Right hindlimb (tissue), 1 donor: Measurements from ENCODE around the gene PAEP.

Source experiments
- DNase-seq: peaks from one replicate; pipeline ENCODE4 v3.0.0-alpha.2; 2018

Gene PAEP

DNA sequence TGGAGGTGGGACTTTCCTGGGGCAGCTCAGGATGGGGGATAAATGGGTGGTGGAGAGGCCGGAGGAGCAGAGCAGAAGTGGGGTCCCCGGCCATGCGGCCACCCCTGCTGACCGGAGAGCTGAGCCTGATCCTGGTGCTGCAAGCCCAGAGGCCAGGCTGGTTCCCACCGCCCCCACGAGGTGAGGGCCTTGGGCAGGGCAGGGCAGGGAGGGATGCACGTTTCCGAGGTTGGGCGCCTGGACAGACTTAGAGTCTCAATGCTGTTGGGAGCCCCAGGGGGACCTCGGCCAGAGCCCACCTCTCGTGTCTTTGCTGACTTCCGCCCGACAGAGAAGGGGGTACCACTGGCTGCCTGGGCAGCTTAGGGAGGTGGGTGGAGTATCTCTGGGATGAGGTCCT lies 10.1 kb upstream of the PAEP start:
- DNase-seq, result no peak

- DNase-seq, result no peak
Measured at GRCh38 chr9:135552021-135552697, 9.4 kb upstream of the PAEP start.

- DNase-seq, result no peak
Measured at GRCh38 chr9:135552698-135553171, 8.8 kb upstream of the PAEP start.

- DNase-seq, result no peak
Measured at GRCh38 chr9:135554718-135555117, 6.8 kb upstream of the PAEP start.

GRCh38 chr9:135555203-135555602 lies 6.4 kb upstream of the PAEP start:
- no peak for DNase-seq

GRCh38 chr9:135555910-135556309 lies 5.6 kb upstream of the PAEP start:
- DNase-seq, result no peak

- DNase-seq, result no peak
Measured at GRCh38 chr9:135559606-135560005, 1.9 kb upstream of the PAEP start.

- no peak for DNase-seq
Measured at GRCh38 chr9:135562235-135562745, 734 bp downstream of the PAEP start.

DNA sequence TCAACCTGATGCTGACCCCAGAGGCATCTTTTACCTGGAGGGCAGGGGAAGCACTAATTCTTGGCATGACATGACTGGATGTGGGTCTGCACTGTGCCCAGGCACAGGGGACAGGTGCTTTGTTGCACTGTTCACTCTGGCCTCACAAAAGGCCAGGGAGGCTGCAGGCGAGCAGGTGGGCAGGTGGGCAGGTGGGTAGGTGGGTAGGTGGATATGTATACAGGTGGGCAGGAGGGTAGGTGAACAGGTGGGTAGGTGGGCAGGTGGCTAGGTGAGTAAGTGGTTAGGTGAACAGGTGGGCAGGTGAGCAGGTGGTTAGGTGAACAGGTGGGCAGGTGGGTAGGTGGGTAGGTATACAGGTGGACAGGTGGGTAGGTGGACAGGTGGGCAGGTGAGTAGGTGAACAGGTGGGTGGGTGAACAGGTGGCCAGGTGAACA lies 1.5 kb downstream of the PAEP start:
- no peak for DNase-seq

GRCh38 chr9:135563858-135564257 lies 2.3 kb downstream of the PAEP start:
- no peak for DNase-seq

DNA sequence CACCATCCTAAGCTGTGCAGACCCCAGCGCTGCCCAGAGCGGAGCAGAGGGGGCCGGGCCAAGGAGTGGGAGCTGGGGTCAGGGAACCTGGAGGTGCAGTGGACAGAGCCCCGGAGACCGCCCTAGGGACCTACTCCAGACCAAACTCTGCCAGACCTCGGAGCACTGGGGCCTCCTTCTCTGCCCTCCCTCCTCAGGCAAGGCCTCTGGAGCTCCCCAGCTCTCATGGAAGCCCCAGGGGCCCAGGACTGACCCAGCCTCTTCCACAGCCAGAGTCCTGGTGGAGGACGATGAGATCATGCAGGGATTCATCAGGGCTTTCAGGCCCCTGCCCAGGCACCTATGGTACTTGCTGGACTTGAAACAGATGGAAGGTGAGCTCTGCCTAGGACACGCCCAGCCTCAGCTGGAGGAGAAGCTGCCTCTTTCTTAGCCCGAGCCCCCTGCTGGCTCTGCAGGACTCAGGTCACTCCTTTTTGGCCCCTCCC lies 3.6 kb downstream of the PAEP start:
- DNase-seq, result no peak

GRCh38 chr9:135565636-135566035 lies 4.1 kb downstream of the PAEP start:
- DNase-seq, result no peak

DNA sequence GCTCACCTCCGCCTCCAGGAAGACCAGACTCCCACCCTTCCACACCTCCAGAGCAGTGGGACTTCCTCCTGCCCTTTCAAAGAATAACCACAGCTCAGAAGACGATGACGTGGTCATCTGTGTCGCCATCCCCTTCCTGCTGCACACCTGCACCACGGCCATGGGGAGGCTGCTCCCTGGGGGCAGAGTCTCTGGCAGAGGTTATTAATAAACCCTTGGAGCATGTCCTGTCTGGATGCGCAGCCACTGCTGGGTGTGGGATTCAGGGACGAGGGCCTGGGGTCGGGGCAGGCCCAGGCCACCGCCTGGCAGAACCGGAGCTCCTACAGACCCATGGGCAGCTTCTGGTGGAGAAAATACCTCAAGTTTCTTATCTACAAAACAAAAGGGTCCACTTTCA lies 5.0 kb downstream of the PAEP start:
- DNase-seq, result no peak

DNA sequence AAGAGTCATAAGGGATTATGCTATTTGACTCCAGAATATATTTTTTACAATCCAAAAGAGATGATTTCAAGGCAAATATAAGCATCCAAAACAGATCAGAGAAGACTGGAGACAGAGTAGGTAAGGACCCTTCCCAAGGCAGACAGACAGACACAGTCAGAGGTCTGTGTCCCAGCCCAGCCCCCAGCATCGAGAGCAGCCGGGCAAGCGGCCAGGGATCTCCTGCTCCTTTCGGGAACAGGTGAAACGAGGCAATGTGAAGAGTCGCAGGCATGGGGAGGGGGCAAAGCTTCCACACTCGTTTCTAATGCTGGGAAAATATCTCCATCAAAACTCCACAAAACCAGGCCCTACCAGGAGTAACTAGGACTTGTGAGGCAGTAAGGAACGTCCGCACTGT lies 5.8 kb downstream of the PAEP start:
- DNase-seq, result no peak

- no peak for DNase-seq
Measured at GRCh38 chr9:135568026-135568425, 6.5 kb downstream of the PAEP start.

- no peak for DNase-seq
Measured at GRCh38 chr9:135570456-135570855, 8.9 kb downstream of the PAEP start.

DNA sequence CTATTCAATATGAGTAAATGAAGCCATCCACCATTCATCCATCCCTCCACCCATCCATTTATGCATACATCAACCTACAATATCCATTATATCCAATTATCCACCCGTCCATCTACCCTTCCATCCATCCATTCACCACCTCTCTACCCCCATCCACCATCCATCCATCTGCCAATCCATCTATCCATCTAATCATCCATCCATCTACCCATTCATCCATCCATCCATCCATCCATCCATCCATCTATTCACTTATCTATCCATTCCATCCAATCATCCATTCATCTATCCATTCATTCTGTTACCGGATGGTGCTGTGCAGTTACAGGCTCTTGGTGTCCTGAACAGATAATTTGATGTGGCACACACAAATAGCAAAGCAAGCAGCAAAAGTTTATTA lies 10.7 kb downstream of the PAEP start:
- no peak for DNase-seq

DNA sequence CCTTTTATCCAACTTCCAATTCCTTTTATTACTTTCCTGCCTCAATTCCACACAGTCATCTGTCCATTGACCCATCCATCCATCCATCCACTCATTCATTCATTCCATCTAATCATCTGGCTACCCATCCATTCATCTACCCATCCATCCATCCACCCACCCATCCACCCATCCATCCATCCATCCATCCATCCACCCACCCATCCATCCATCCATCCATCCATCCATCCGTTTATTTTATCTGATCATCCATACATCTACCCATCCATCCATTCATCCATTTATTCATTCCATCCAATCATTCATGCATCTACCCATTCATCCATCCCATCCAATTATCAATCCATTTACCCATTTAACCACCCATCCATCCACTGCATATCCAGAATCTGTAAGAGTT lies 11.6 kb downstream of the PAEP start:
- no peak for DNase-seq

GRCh38 chr9:135574331-135574730 lies 12.8 kb downstream of the PAEP start:
- no peak for DNase-seq

GRCh38 chr9:135574943-135575342 lies 13.4 kb downstream of the PAEP start:
- DNase-seq, result no peak

DNA sequence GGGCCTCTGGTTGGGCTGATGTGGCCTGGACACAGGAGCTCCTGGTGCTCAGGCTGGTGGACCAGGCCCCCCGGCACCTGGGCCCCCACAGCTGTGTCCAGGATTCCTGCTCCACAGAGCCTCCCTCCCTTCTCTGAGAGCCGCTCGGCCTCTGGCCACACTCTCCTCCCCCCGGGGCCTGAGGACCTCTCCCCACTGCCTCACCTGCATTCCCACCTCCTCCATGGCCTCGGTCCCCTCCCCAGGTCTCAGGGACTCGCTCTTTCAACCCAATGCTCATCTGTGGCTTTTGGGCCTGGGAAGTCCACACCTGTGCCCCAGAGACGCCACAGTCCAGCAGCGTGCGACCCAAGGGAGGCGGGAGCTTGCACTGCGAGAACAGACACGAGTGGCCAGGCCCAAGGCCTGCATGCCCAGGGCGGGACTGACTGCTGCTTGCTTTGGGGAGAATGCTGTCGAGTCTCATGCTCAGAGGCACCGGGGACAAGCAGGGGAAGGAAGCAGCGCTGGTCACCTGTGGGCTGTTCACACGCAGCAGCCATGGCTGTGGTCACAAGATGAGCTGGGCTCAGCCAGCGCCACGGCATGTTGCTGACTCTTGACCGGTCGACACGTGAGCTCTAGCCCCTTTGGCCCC lies 14.6 kb downstream of the PAEP start:
- no peak for DNase-seq

DNA sequence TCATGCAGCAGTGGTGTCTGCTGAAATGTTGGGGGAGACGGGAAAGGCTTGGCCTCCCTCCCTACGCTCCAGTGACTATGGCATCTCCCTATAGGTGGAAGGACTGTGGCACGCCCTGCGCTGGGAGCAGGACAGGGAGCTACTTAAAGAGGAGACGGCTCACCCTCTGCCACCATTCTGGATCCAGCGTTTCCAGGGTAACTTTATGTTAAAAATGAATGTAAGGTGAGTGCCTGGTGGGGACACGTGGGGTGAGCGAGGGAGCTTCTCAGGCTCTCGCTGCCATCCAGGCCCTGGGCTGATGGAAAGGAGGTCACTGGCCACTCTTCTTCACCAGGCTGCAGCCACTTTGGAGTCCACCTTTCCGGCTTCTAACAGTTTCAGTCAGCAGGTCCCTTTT lies 15.7 kb downstream of the PAEP start:
- DNase-seq, result no peak

DNA sequence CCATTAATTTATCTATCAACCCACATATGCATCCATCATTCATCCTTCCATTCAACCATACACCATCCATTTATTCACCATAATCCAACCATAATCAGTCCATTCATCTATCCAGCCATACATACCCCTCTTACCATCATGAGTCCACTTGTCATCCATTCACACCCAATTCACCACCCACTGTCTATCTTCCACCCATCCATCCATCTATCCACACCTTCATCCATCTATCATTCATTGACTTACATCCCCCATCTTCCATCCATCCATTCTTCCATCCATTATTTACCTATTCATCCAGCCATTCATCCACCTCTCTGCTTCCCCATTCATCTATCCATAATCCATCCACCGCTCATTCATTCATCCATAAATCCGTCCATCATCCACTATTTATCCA lies 17.8 kb downstream of the PAEP start:
- DNase-seq, result no peak

DNA sequence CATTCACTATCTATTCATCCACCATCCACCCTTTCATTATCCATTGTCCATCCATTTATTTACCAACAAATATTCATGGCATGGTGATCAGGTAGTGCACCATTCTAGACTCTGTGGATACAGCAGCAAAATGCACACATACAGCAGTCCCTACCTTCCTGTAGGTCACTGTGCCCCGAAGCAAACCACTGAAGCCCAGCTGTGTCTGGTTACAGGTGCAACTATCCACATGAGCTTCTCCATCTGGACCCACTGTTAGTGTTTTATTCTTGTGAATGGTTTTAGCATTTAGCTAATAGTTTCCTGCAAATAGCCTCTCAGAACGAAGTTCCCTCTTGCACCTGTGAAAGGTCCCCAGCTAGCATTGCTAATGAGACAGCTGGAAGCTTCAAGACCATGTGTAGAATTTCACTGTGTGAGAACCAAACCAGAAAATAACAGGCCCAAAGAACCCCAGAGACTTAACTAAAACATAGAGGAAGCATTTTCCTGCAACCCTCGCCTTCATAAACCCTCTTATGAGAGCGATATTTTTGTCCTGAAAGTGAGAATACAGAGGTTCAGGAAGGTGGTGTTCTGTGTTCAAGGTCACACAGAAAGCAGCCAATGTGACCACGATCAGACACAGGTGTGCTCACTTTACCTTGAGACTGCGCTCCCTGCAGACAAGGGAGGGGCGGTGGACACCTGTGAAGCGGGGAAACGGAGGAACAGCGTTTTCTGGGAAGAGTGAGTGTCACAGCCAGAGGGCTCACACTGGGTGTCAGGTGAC lies 18.5 kb downstream of the PAEP start:
- no peak for DNase-seq
